ENCODE data around the gene MT4.

MT4 gene

GRCh38 chr16:56608043-56608875 is 43.4 kb downstream of the MT4 start, which contains the start of gene MT2A (continued):
- TF ChIP-seq ZNF548 (tag by site-specific recombination; IDR thresholded peaks at IDR 0.05), result no peak
- no peak for TF ChIP-seq BCL11B (tag by site-specific recombination; IDR thresholded peaks at IDR 0.05; ENCODE audit: low read depth)
- no peak for TF ChIP-seq ZNF645 (tag by site-specific recombination; IDR thresholded peaks at IDR 0.05)
- no peak for TF ChIP-seq ZNF580 (tag by site-specific recombination; IDR thresholded peaks at IDR 0.05)
- TF ChIP-seq ZNF510 (tag by site-specific recombination; IDR thresholded peaks at IDR 0.05; ENCODE audit: insufficient replicate concordance), result no peak
- TF ChIP-seq PBX3 (CRISPR knock-in tag; IDR thresholded peaks at IDR 0.05), result no peak
- TF ChIP-seq ZNF341 (tag by site-specific recombination; IDR thresholded peaks at IDR 0.05; ENCODE audit: low read depth), result peak; percentile 40; the same call in 1 of the 2 replicates
- TF ChIP-seq ZNF174 (tag by site-specific recombination; IDR thresholded peaks at IDR 0.05), result no peak
- TF ChIP-seq ZNF544 (tag by site-specific recombination; IDR thresholded peaks at IDR 0.05), result no peak
- no peak for TF ChIP-seq ZFP37 (tag by site-specific recombination; IDR thresholded peaks at IDR 0.05)
- no peak for TF ChIP-seq HOXC10 (CRISPR knock-in tag; IDR thresholded peaks at IDR 0.05)
- TF ChIP-seq ZNF19 (tag by site-specific recombination; IDR thresholded peaks at IDR 0.05; ENCODE audit: low read depth), result no peak
- no peak for TF ChIP-seq ZNF140 (tag by site-specific recombination; IDR thresholded peaks at IDR 0.05)
- no peak for TF ChIP-seq ZNF114 (tag by site-specific recombination; IDR thresholded peaks at IDR 0.05)
- peak; percentile 71; the same call in 1 of the 2 replicates for TF ChIP-seq KLF10 (tag by site-specific recombination; IDR thresholded peaks at IDR 0.05)
- no peak for TF ChIP-seq ZNF10 (tag by site-specific recombination; IDR thresholded peaks at IDR 0.05)
- TF ChIP-seq MZF1 (tag by site-specific recombination; IDR thresholded peaks at IDR 0.05; ENCODE audit: borderline replicate concordance), result no peak
- TF ChIP-seq ZNF670 (tag by site-specific recombination; IDR thresholded peaks at IDR 0.05; ENCODE audit: low read depth), result no peak
- no peak for TF ChIP-seq ZNF623 (tag by site-specific recombination; IDR thresholded peaks at IDR 0.05)
- TF ChIP-seq ZNF747 (tag by site-specific recombination; IDR thresholded peaks at IDR 0.05), result no peak
- TF ChIP-seq ZNF529 (tag by site-specific recombination; IDR thresholded peaks at IDR 0.05; ENCODE audit: insufficient replicate concordance), result no peak
- no peak for TF ChIP-seq ZNF311 (tag by site-specific recombination; IDR thresholded peaks at IDR 0.05; ENCODE audit: borderline replicate concordance)
- TF ChIP-seq ZNF621 (tag by site-specific recombination; IDR thresholded peaks at IDR 0.05), result no peak
- TF ChIP-seq ZBTB10 (tag by site-specific recombination; IDR thresholded peaks at IDR 0.05), result no peak
- no peak for TF ChIP-seq PRDM2 (tag by site-specific recombination; IDR thresholded peaks at IDR 0.05; ENCODE audit: borderline replicate concordance)
- no peak for TF ChIP-seq ZNF513 (tag by site-specific recombination; IDR thresholded peaks at IDR 0.05)
- no peak for TF ChIP-seq ZNF324 (tag by site-specific recombination; IDR thresholded peaks at IDR 0.05)
